ENCODE data around the gene MYH7B.

- TF ChIP-seq CTCF (conservative IDR thresholded peaks at IDR 0.05; ENCODE audit: low read depth, low read length): no peak
- no peak for TF ChIP-seq EZH2 (IDR thresholded peaks at IDR 0.05; ENCODE audit: borderline replicate concordance, low read depth, low read length, poor library complexity, severe bottlenecking)
These were observed 14.4 kb upstream of the MYH7B start for GRCh38 chr20:34941226-34941625.
